GM19025 (cell line): ENCODE results near the gene C7orf33.
A peak's percentile ranks its signal among the peaks of the same experiment; 100 is the strongest.
"Not testable (repeated sequence)": the region's sequence is repeated elsewhere in the genome, so short reads cannot be mapped to it uniquely, and the experiment has no call there.

Experiments
- ATAC-seq: cut with Tn5 transposase; IDR thresholded peaks from one replicate; pipeline ENCODE4 v1.9.1; 2021; ENCODE audit warnings: mild to moderate bottlenecking, low read depth, moderate library complexity; ENCODE audit not compliant: unreplicated experiment

The C7orf33 gene

GRCh38 chr7:148590471-148590870 lies at the start of gene C7orf33:
Gene C7orf33 (plus strand): TSS chr7:148590766. CDS start chr7:148590926, 160 bp downstream.
- no peak for ATAC-seq

GRCh38 chr7:148541891-148542504 lies 48.6 kb upstream of the C7orf33 start:
- ATAC-seq: no peak

- ATAC-seq: no peak
Observed at GRCh38 chr7:148543302-148543701, 47.3 kb upstream of the C7orf33 start.

- no peak for ATAC-seq
Observed at GRCh38 chr7:148545172-148545571, 45.4 kb upstream of the C7orf33 start.

GRCh38 chr7:148545932-148546331 lies 44.6 kb upstream of the C7orf33 start:
- no peak for ATAC-seq

- no peak for ATAC-seq
Observed at GRCh38 chr7:148546857-148547256, 43.7 kb upstream of the C7orf33 start.

GRCh38 chr7:148547951-148548350 lies 42.6 kb upstream of the C7orf33 start:
- ATAC-seq: no peak

GRCh38 chr7:148553979-148554378 lies 36.6 kb upstream of the C7orf33 start:
- ATAC-seq: no peak

GRCh38 chr7:148556892-148557291 lies 33.7 kb upstream of the C7orf33 start:
- ATAC-seq: no peak

- no peak for ATAC-seq
Observed at GRCh38 chr7:148558914-148559313, 31.7 kb upstream of the C7orf33 start.

GRCh38 chr7:148561099-148561498 lies 29.5 kb upstream of the C7orf33 start:
- no peak for ATAC-seq

GRCh38 chr7:148563583-148564274 lies 26.8 kb upstream of the C7orf33 start:
- no peak for ATAC-seq

GRCh38 chr7:148564275-148564951 lies 26.2 kb upstream of the C7orf33 start:
- not testable (repeated sequence) for ATAC-seq

GRCh38 chr7:148566736-148567135 lies 23.8 kb upstream of the C7orf33 start:
- ATAC-seq: no peak

- no peak for ATAC-seq
Observed at GRCh38 chr7:148567524-148567923, 23.0 kb upstream of the C7orf33 start.

- ATAC-seq: no peak
Observed at GRCh38 chr7:148570510-148570909, 20.1 kb upstream of the C7orf33 start.

GRCh38 chr7:148570973-148571372 lies 19.6 kb upstream of the C7orf33 start:
- not testable (repeated sequence) for ATAC-seq

GRCh38 chr7:148571381-148571780 lies 19.2 kb upstream of the C7orf33 start:
- no peak for ATAC-seq

GRCh38 chr7:148572067-148572522 lies 18.5 kb upstream of the C7orf33 start:
- ATAC-seq: no peak

- ATAC-seq: not testable (repeated sequence)
Observed at GRCh38 chr7:148573581-148573980, 17.0 kb upstream of the C7orf33 start.

GRCh38 chr7:148575640-148576411 lies 14.7 kb upstream of the C7orf33 start:
- ATAC-seq: peak; percentile 82
